HTERT RPE-1 (cell line): Measurements from ENCODE around the gene GLOD5.
"Not testable (repeated sequence)": the region's sequence is repeated elsewhere in the genome, so short reads cannot be mapped to it uniquely, and the experiment has no call there.

Experiments used
- in situ Hi-C: fragments of 300-500 bp; cut with MboI; formaldehyde crosslinking; loops from 4 replicates; pipeline ENCODE4 v1.14.3; 2020; ENCODE audit warnings: low sequenced_read_pairs

GLOD5 gene

GRCh38 chrX:48792219-48792618 is 30.7 kb downstream of the GLOD5 start:
- in situ Hi-C loops: no loop called here

- in situ Hi-C loops: no loop called here
These were observed 32.4 kb downstream of the GLOD5 start for GRCh38 chrX:48793935-48794334.

DNA sequence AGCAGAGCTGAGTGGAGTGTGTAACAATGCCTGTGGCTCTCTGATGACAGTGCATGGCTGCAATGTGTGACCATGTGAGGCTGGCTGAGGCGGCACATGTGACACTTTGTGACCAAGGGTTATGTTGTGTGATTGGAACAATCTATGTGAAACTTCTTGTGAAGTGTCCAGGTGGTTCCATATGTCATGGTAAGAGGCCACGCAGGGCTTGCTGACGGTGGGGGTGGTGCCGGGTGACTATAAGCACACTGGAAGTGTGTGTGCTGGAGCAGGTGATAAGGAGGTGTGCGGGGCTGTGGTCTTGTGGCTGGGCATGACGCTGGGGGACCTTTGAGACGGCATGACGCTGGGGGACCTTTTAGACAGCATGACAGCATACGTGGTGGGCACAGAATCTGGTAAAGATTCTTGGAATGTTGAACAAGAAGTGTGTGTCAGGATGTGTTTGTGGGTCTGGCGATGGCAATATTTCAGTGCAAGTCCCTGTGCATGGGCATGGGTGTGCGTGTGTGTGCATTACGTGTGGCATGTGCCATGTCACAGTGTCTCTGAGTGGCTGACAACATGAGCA is 32.9 kb downstream of the GLOD5 start:
- in situ Hi-C loops: no loop called here

DNA sequence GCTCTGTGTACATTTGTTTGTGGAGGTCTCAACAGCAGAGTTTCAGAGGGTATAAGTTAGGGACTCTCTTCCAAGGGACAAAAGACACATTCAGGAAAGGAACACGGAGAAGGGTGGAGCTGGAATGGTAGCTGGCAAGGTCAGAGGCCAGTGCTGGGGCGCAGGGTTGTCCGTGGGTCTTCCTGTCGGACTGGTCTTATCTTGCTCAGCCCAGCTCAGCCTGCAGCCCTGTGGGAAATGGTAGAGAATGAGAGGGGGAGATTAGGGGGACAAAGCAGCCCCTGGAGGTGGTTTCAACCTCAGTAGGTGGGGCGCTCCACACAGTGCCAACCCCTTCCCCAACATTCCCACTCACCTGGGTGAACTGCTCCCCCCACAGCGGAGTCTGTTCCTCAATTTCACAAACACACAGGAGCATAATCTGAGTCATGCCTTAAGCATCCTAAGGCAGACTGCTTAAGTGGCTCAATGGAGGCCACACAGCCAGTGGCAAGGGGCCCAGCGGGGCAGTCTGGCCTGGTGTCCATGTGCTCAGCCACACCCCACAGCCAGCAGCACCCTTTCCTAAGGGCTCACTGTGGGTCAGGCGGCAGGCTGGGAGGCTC is 33.5 kb downstream of the GLOD5 start:
- in situ Hi-C loops: no loop called here

GRCh38 chrX:48798318-48798717 is 36.8 kb downstream of the GLOD5 start:
- in situ Hi-C loops: no loop called here

- in situ Hi-C loops: no loop called here
These were observed 39.2 kb downstream of the GLOD5 start for GRCh38 chrX:48800574-48801279.

- in situ Hi-C loops: no loop called here
These were observed 39.9 kb downstream of the GLOD5 start, which contains the start of gene HDAC6 for GRCh38 chrX:48801280-48802088. TSS of gene HDAC6 (plus strand) at chrX:48802067. CDS start at chrX:48802693, 626 bp downstream.

DNA sequence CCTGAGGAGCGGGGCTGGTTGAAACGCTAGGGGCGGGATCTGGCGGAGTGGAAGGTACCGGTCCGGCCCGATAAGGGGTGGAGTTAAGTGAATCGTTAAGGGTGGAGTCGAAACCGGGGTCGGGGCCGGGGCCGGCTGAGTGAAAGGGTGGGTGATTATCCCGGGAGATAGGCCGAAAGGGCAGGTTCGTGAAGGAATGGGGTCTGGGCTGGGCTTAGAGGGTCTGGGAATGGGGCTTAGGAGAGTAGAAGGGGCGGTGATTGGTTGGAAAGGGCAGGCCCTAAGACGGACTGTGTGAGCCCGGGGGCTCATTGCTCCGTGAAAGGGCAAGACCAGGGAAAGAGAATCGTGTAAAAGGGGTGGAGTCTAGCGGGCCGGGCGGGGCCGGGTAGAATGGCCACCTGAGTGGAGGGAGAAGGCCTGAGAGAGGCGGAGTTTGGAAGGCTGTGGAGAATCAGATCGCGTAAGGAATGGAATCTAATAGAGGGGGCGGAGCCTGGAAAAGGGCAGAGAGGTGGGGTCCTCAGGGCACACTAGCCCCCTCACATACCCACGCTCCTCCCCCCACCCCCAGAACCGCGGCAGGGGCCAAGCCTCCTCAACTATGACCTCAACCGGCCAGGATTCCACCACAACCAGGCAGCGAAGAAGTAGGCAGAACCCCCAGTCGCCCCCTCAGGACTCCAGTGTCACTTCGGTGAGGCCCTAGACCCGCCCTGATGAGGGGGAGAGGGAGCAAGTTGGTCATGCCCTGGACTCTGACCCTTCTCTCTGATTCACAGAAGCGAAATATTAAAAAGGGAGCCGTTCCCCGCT is 40.8 kb downstream of the GLOD5 start:
- in situ Hi-C loops: no loop called here

DNA sequence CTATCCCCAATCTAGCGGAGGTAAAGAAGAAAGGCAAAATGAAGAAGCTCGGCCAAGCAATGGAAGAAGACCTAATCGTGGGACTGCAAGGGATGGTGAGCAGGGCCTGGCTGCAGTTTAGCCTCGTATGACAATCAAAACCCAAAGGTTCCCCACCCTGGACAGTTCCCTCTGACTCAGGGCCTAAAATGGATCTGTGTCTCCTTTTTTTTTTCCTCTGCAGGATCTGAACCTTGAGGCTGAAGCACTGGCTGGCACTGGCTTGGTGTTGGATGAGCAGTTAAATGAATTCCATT is 41.3 kb downstream of the GLOD5 start:
- in situ Hi-C loops: no loop called here

DNA sequence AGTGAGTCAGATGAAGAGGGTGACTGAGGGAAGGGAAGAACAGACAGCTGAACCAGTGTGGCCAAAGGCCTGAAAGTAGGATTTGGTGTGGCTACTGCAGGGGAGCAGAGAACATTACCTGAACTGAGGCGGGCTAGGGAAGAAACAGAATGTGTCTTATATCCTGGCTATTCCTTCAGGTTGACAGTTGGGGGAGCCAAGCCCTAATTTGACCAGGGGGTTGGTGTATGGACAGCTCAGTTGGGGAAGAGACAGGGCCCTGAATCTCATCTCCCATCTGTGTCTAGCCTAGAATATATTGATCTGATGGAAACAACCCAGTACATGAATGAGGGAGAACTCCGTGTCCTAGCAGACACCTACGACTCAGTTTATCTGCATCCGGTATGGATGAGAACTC is 44.5 kb downstream of the GLOD5 start:
- in situ Hi-C loops: no loop called here

DNA sequence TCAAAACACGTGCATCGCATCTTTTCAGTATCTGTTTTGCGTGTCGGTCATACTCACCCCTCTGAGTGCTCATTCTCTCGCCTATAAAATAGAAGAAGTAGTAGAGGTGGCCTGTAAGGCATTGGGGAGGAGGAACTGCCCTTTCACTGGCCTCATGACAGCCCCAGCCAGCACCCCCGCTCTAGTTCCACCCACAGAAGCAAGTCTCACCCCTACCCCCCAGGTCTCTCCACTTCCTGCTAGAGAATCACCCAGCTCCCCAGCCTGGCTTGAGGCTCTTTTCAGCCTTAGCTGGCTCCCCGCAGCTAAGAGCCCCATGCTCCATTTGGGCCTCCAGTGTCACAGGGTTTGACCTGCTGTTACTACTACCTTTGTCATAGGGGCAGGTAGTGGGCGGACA is 52.1 kb downstream of the GLOD5 start:
- in situ Hi-C loops: no loop called here

- in situ Hi-C loops: no loop called here
These were observed 53.2 kb downstream of the GLOD5 start for GRCh38 chrX:48814722-48815121.

GRCh38 chrX:48815266-48815665 is 53.7 kb downstream of the GLOD5 start:
- in situ Hi-C loops: no loop called here

- in situ Hi-C loops: no loop called here
These were observed 54.7 kb downstream of the GLOD5 start for GRCh38 chrX:48816014-48816810.

DNA sequence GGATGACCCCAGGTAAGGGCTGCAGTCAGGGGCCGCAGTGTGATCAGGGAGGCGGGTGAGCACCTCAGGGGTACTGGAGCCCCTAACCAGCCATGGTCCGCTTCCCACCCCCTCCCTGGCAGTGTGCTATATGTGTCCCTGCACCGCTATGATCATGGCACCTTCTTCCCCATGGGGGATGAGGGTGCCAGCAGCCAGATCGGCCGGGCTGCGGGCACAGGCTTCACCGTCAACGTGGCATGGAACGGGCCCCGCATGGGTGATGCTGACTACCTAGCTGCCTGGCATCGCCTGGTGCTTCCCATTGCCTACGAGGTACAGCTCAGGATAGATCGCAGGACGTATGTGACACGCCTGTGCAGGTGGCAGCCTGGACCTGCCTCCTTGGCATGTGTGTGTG is 56.6 kb downstream of the GLOD5 start:
- in situ Hi-C loops: no loop called here

DNA sequence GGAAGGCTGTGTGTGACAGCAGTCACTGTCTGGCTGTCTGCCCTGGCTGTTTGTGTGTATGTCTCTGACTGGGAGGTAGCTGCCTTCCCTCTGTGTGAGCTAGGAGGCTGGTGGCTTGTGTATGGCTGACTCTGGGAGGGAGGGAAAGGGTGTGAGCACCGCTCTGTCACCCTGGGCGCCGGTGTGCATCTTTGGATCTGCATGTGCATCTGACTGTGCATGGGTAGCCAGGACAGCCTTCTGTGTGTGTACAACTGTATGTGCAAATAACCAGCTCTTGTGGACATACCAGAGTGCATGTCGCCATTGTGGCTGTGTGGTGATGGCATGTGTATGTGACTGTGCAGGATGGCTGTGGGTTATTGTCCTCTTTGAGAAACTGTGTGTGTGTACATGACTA is 57.3 kb downstream of the GLOD5 start:
- in situ Hi-C loops: no loop called here

DNA sequence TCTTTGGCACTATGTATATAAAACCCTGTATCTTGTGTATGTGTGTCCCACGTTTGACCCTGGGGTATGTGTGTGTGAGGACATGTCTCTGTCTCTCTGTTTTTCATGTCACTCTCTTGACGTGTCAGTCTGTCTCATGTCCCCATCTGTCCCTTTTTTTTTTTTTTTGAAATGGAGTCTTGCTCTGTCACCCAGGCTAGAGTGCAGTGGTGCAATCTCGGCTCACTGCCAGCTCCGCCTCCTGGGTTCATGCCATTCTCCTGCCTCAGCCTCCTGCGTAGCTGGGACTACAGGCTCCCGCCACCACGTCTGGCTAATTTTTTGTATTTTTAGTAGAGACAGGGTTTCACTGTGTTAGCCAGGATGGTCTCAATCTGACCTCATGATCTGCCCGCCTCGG is 57.8 kb downstream of the GLOD5 start:
- in situ Hi-C loops: not testable (repeated sequence)

DNA sequence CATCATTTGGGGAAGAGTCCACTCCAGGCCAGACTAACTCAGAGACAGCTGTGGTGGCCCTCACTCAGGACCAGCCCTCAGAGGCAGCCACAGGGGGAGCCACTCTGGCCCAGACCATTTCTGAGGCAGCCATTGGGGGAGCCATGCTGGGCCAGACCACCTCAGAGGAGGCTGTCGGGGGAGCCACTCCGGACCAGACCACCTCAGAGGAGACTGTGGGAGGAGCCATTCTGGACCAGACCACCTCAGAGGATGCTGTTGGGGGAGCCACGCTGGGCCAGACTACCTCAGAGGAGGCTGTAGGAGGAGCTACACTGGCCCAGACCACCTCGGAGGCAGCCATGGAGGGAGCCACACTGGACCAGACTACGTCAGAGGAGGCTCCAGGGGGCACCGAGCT is 61.5 kb downstream of the GLOD5 start:
- in situ Hi-C loops: no loop called here
